TTC549 (cell line): ENCODE measurements around the gene MYO16.
"Not testable (repeated sequence)": the region's sequence is repeated elsewhere in the genome, so short reads cannot be mapped to it uniquely, and the experiment has no call there.

Experiments
- FAIRE-seq: peaks from 2 replicates; lab custom pipeline; 2012; peaks lifted over from hg19 to GRCh38; lab: Jason Lieb, UNC

The MYO16 gene

GRCh38 chr13:109074436-109074835, 445.0 kb downstream of the MYO16 start:
- FAIRE-seq, result no peak

DNA sequence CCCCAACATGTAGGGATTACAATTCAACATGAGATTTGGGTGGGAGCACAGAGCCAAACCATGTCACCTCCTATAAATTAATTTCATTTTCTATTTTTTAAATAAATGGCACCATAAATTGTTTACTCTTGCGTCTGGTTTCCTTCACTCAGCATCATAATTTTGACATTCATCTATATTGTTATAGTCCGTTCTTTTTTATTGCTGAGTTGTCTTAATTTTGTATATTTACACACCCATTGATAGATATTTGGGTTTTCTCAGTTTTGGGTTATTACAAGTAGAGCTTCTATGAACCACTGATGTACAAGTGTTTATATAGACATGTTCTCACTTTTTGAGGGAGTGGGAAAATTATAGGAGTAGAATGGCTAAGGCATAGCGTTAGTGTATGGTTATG, 445.4 kb downstream of the MYO16 start:
- no peak for FAIRE-seq

GRCh38 chr13:109087916-109088623, 458.7 kb downstream of the MYO16 start:
- no peak for FAIRE-seq

- no peak for FAIRE-seq
Observed at GRCh38 chr13:109088624-109088917, 459.2 kb downstream of the MYO16 start.

GRCh38 chr13:109090796-109091195, 461.4 kb downstream of the MYO16 start:
- FAIRE-seq, result no peak

- FAIRE-seq, result no peak
Observed at GRCh38 chr13:109091249-109091648, 461.8 kb downstream of the MYO16 start.

DNA sequence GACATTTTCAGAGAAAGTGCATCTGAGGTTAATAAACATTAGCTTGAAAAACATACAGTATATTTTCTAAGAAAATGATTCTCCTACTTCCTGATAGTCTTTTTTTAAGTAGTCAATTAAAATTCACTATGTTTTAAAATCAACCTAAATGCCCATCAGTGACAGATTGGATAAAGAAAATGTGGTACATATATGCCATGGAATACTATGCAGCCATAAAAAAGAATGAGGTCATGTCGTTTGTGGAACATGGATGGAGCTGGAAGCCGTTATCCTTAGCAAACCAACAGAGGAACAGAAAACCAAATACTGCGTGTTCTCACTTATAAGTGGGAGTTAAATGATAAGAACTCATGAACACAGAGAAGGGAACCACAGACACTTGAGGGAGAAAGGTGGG, 462.8 kb downstream of the MYO16 start:
- FAIRE-seq, result not testable (repeated sequence)

GRCh38 chr13:109093998-109094397, 464.6 kb downstream of the MYO16 start:
- no peak for FAIRE-seq

- no peak for FAIRE-seq
Observed at GRCh38 chr13:109095126-109095525, 465.7 kb downstream of the MYO16 start.

DNA sequence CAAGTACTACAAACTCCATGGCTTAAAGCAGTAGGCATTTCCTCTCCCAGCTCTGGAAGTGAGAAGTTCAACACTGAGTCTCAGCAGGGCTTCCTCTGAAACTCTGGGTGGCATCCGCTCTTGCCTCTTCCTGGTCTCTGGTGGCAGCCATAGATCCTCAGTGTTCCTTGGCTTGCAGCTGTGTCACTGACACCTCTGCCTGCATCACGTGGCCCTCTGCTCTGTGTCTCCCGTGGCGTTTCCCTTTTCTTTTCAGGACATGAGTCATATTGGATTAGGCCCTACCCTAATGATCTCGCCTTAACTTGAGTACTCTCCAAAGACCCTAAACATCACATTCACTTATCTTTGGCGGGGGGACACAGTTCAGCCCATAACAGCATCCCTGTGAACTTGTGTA, 466.7 kb downstream of the MYO16 start:
- FAIRE-seq, result no peak

- no peak for FAIRE-seq
Observed at GRCh38 chr13:109100705-109101304, 471.4 kb downstream of the MYO16 start.

- FAIRE-seq, result no peak
Observed at GRCh38 chr13:109101550-109102144, 472.2 kb downstream of the MYO16 start.

GRCh38 chr13:109105899-109106298, 476.5 kb downstream of the MYO16 start:
- FAIRE-seq, result no peak

GRCh38 chr13:109110159-109110558, 480.7 kb downstream of the MYO16 start:
- FAIRE-seq, result no peak

GRCh38 chr13:109111141-109111540, 481.7 kb downstream of the MYO16 start:
- no peak for FAIRE-seq

DNA sequence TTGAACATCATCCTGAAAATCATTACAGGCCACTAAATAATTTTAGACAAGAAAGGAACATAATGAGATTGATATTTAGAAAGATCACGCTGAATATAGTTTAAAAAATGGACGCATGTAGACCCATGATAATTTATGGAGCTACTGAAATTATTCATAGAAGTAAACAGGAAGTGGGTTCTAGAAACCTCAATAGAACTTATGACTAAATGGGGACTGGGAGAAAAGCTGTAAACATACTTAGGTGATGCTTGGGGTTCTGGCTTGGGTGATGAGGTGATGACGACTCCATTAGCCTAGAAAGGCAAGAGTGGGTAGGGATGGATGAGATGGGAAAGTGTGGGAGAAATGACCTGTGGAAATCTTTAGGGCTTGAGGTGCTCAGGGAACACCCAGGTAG, 484.0 kb downstream of the MYO16 start:
- no peak for FAIRE-seq

- FAIRE-seq, result no peak
Observed at GRCh38 chr13:109114162-109114561, 484.8 kb downstream of the MYO16 start.

DNA sequence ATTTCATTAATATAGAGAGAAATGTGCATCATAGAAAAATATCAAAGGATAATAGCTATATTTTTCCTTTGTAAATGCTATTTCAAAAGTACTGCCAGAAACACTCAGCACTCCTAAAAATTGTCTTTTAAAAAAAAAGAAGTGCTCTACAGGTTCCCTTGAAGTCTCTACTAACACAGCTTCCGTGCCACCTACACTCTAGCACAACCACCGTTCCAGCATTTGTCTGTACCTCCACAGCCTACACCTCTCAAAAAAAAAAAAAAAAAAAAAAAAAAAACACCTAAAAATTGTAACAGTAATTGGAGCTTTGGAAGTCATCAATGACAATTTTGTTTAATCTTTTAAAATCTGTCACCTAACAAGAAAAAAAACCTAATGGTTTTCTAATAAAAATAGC, 485.6 kb downstream of the MYO16 start:
- no peak for FAIRE-seq

GRCh38 chr13:109118521-109118920, 489.1 kb downstream of the MYO16 start:
- FAIRE-seq, result no peak

DNA sequence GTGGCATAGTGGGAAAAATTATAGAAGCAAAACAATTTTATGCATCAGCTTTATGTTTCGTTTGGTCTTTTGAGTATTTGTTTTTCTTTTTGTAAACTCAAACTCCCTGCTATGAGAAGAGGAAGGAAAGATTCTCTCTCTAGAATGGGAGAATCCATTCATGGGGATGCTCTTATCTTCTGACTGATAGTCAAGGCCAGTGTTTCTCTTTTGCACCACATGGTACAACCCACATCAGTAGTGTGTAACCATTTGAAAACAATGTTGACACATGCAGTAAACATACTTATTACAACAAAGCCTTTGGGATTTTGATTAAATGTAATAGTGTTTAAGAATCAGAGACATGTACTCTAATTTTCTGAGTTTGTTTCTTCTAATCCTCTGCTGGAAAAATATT, 490.5 kb downstream of the MYO16 start:
- FAIRE-seq, result no peak

GRCh38 chr13:109121826-109122225, 492.4 kb downstream of the MYO16 start:
- FAIRE-seq, result no peak

DNA sequence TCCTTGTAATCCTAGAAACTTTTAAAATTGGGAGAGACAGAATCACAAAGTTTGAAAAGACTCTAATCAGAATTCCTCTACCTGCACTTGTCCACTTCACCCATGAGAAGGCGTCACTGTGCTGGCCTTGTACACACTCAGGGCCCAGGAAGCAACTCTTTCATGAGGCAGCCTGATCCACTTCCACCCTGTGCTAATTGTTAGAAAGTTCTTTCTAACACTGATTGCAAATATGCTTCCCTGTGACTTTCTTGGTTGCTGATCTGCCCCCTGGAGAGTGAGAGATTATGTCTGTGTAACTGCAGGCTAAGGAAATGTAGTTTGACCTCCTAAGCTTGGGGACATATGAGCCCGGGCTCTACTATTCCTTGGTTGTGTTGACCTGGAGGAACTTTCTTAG, 494.6 kb downstream of the MYO16 start:
- no peak for FAIRE-seq

GRCh38 chr13:109126178-109126577, 496.8 kb downstream of the MYO16 start:
- FAIRE-seq, result no peak
